ENCODE measurements around the gene GPATCH4. TPM values are rescaled to one million over a fixed set of nuclear protein-coding genes. Genes with fewer than 3 reads are reported as not detected.
A peak's percentile ranks its signal among the peaks of the same experiment; 100 is the strongest.

GPATCH4 gene
- total RNA-seq (2021), result 64.6 and 71.7 TPM in 2 replicates
- long read RNA-seq, transcript GPATCH4-201 (8 exons, 1,972 nt), result major isoform, 77 of 121 reads
- long read RNA-seq, partial matches to known transcripts, result 3 of 121 reads
- long read RNA-seq, other reads (novel, unspliced or antisense), result 31 of 121 reads

GRCh38 chr1:156601122-156601830 lies at the start of gene GPATCH4:
TSS of gene GPATCH4 (minus strand) at chr1:156601479.
- Histone ChIP-seq H2AFZ (ENCODE audit: low read length) (peak within 1 kb of the TSS; percentile 85), H3K14ac (ENCODE audit: insufficient read depth, low read length) (no peak within 1 kb of the TSS), H3K18ac (ENCODE audit: insufficient read length, low read depth, low read length) (no peak within 1 kb of the TSS), H3K79me1 (ENCODE audit: insufficient read depth, low read depth, low read length, poor library complexity, severe bottlenecking) (no peaks in the 10 kb centered on the region), H2BK12ac (ENCODE audit: insufficient read length, low read depth, low read length) (no peak within 1 kb of the TSS), H2AK5ac (ENCODE audit: insufficient read length, low read length) (no peak within 1 kb of the TSS), H3K4ac (ENCODE audit: low read depth, low read length) (no peak within 1 kb of the TSS; the same call in 1 of the 2 replicates), H3K23me2 (ENCODE audit: insufficient read length, low read depth, low read length, poor library complexity, severe bottlenecking) (peaks cover 4% of the 10 kb centered on the region), H2BK20ac (ENCODE audit: low read depth, low read length, poor library complexity, severe bottlenecking) (no peak within 1 kb of the TSS), H3K4me1 (ENCODE audit: insufficient read depth, low read length) (no peaks in the 10 kb centered on the region; the same call in 1 of the 2 replicates), H4K20me1 (ENCODE audit: control insufficient read depth, insufficient read depth, insufficient read length) (no peaks in the 10 kb centered on the region), H3K79me2 (ENCODE audit: insufficient read depth, low read length) (no peaks in the 10 kb centered on the region; the same call in 1 of the 2 replicates), H3K27ac (ENCODE audit: insufficient read length, low read depth, low read length) (no peak within 1 kb of the TSS), H3K27me3 (ENCODE audit: insufficient read depth, low read length) (no peaks in the 10 kb centered on the region), H2BK120ac (ENCODE audit: low read depth, low read length, poor library complexity, severe bottlenecking) (no peak within 1 kb of the TSS), H4K91ac (ENCODE audit: insufficient read length, low read depth, low read length) (no peak within 1 kb of the TSS), H3K56ac (ENCODE audit: insufficient read length, low read depth, low read length) (no peak within 1 kb of the TSS), H4K8ac (replicated peaks; ENCODE audit: insufficient read length, low read depth, low read length) (no peak within 1 kb of the TSS), H2BK5ac (ENCODE audit: insufficient read length, low read length) (no peak within 1 kb of the TSS), H4K5ac (ENCODE audit: insufficient read length, low read depth, low read length) (no peak within 1 kb of the TSS), H3K9me3 (ENCODE audit: control insufficient read depth, low read depth, low read length) (no peaks in the 10 kb centered on the region), H3K4me2 (ENCODE audit: insufficient read depth, insufficient read length, low read length) (peak within 1 kb of the TSS; percentile 53), H3K23ac (ENCODE audit: insufficient read length, low read depth, low read length) (no peak within 1 kb of the TSS), H2BK15ac (ENCODE audit: low read depth, low read length) (no peak within 1 kb of the TSS), H3K9ac (ENCODE audit: extremely low read depth, insufficient read length, low read length) (peak within 1 kb of the TSS; percentile 79), H3T11ph (ENCODE audit: low read length) (no peak within 1 kb of the TSS)
- Mint-ChIP-seq H3K27ac (peak within 1 kb of the TSS; percentile 98 to 99 (median 98)), H3K4me1 (peaks cover 15 to 23% of the 10 kb centered on the region in 2 experiments), H3K27me3 (ENCODE audit: low read depth) (peaks cover 2% of the 10 kb centered on the region; the same call in 1 of the 2 replicates), H3K36me3 (ENCODE audit: insufficient read depth in 1 of 3, low read depth in 3 of 3) (peaks cover 15 to 35% (median 27%) of the 10 kb centered on the region in 3 experiments; a peak in 6 of 7 replicates), H3K4me3 (peak within 1 kb of the TSS; percentile 91 to 100), H3K9me3 (no peaks in the 10 kb centered on the region; a peak in 2 of 5 replicates)
- WGBS (ENCODE audit: extremely low coverage, insufficient read length, low lambda C conversion rate), result no CpG with 5 or more reads among the region's 35 CpGs
- TF ChIP-seq, protein P1, sequence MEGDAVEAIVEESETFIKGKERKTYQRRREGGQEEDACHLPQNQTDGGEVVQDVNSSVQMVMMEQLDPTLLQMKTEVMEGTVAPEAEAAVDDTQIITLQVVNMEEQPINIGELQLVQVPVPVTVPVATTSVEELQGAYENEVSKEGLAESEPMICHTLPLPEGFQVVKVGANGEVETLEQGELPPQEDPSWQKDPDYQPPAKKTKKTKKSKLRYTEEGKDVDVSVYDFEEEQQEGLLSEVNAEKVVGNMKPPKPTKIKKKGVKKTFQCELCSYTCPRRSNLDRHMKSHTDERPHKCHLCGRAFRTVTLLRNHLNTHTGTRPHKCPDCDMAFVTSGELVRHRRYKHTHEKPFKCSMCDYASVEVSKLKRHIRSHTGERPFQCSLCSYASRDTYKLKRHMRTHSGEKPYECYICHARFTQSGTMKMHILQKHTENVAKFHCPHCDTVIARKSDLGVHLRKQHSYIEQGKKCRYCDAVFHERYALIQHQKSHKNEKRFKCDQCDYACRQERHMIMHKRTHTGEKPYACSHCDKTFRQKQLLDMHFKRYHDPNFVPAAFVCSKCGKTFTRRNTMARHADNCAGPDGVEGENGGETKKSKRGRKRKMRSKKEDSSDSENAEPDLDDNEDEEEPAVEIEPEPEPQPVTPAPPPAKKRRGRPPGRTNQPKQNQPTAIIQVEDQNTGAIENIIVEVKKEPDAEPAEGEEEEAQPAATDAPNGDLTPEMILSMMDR (conservative IDR thresholded peaks at IDR 0.05), result no peak
- DNase-seq, result peak; percentile 88
